ENCODE data around the gene GIMAP8.

- TF ChIP-seq EZH2phosphoT487 (IDR thresholded peaks at IDR 0.05; ENCODE audit: insufficient read depth, low read depth) (no peak), EZH2 (IDR thresholded peaks at IDR 0.05; ENCODE audit: insufficient read depth, poor library complexity, severe bottlenecking) (no peak)
Measured at GRCh38 chr7:150476819-150477631, 26.6 kb downstream of the GIMAP8 start.

All from GM23248 (cell line).